Stimulated activated CD8-positive, alpha-beta memory T cell treated with anti-CD3 and anti-CD28 coated beads, Interleukin-4, amount 100 ng/mL, for 4 hours (primary cell): ENCODE measurements around the gene CHMP2A.

Experiments used
- DNase-seq, 2 donors: peaks; one replicate each; pipeline ENCODE4 v3.0.0-alpha.2; 2020; ENCODE audit warnings: low read depth in 2 of 2, low spot score in 1 of 2

Gene CHMP2A

DNA sequence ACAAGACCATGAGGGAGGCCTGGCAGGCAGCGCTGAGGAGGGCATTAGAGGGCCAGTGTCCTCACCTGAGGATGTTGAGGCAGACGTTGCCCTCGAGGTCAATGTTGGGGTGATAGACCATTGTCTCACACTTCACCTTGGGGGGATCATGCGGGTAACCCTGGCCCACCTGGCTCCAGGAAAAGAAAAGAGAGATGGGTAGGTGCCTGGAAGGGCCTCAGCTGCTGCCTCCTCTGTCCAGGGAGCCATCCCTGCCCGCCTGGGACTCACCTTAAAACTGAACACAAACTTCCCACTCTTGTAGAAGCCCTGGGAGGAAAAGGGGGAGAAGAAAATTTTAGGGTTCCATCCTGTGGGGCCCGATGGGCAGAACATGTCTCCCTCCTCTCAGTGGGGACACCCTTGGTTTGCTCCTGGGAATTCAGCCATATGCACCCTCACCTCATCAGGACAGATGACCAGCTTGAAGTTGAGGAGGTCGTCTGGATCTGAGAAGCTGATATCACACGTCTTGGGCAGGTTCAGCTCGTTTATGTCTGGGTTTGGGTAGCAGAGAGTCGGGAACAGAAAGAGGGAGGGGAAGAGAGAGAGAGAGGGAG is 1.8 kb upstream of the CHMP2A start:
- no peak for DNase-seq

DNA sequence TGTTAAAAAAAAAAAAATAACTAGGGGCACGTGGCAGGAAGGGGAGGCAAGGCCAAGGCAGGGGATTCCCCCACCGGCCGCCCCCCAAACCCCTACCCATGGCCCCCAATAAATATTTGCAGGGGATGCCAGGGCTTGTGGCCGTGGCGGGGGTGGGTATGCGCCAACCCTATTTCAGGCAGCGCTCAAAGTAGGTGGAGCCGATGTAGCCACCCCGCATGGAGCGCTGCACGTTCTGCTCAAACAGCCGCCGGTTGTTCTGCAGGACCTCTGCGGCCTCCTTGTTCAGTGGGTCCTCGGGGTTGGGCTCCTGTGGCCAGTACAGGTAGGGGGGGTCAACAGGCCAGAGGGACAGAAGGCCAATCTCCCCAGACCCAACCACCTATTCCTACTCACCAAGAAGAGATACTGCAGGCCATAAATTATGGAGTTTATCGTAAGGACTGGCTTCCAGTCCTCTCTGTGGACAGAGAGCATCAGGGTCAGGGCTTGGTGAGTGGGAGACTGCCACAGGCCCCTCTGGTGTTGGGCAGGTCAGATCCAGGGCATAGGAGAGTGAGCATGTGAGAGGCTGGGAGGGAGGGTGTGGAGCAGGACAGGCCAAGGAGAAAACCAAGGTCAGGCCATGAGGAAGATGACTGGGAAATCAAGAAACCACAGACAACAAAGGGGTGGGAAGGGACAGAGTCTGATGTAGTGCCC is 1.2 kb upstream of the CHMP2A start:
- DNase-seq, result no peak

DNA sequence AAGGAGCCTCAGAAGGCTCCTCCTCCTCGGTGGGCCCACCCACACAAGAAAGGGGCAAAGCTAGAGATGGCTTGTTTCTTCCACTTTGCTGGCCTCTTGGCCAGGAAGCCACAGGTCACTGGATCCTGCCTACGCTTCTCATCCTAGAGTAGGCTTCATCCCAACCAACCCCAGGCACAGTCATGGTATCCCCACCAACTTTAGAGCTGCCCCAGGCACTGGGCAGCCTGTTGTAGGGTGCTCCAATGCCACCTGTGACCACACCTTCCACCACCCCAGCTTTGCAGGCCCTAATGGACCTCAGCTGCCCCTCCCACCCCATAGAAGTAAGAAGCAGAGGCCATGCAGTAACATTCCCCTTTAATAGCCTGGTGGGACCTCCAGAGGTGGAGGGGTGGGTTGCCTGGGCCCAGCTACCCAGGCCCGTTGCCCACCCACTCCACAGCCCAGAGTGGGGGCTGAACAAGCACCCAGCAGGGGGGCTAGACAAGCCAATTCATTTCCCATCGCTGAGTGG is 522 bp upstream of the CHMP2A start:
- DNase-seq, result no peak

DNA sequence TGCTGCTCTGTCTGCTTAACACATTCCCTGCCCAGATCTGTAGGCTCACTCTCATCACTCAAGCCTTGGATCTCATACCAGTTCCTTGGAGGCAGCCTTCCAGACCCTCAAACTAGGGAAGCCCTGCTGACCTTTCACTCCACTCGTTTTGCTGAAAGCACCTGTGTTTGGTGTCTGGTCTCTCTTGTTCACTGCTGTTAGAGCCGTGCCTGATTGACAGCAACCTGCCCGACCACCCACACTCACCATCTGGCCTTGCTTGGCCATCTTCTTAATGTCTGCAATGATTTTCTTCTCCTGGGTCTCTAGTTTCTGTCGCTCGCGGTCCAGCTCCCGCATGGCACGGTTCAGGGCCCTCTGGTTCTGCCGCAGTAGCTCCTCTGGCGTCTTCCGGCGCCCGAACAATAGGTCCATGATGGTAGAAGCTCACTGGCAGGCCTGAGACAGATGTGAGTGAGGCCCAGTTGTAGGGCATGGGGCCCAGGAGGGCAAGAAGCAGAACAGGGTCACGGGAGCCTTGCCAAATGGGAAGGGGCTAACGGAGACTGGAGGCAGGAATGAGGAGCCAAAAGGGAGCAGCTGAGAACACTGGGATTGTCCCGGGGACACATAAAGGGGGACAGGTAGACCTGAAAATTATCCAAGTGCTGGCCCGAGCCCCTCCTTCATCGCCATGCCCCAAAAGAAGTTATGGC is 959 bp downstream of the CHMP2A start:
- DNase-seq, result no peak

DNA sequence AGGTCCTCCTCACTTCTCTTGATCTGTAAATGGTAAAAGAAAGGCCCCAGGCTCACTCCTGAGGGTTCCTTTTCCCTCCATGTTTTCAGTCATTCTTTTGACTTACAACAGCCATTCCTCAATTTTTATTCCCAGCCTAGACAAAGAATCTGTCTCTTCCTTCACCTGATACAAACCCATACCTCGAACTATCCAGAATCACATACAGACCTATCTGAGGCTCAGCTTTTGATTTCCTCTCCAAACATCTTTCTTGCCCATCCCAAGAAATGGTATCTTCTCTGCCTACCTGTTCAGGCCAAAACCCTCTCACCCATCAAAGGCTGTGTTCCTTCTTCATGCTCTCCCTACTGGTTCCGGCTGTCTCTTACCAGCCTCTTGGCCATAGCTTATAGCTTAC is 2.2 kb downstream of the CHMP2A start:
- DNase-seq, result no peak

DNA sequence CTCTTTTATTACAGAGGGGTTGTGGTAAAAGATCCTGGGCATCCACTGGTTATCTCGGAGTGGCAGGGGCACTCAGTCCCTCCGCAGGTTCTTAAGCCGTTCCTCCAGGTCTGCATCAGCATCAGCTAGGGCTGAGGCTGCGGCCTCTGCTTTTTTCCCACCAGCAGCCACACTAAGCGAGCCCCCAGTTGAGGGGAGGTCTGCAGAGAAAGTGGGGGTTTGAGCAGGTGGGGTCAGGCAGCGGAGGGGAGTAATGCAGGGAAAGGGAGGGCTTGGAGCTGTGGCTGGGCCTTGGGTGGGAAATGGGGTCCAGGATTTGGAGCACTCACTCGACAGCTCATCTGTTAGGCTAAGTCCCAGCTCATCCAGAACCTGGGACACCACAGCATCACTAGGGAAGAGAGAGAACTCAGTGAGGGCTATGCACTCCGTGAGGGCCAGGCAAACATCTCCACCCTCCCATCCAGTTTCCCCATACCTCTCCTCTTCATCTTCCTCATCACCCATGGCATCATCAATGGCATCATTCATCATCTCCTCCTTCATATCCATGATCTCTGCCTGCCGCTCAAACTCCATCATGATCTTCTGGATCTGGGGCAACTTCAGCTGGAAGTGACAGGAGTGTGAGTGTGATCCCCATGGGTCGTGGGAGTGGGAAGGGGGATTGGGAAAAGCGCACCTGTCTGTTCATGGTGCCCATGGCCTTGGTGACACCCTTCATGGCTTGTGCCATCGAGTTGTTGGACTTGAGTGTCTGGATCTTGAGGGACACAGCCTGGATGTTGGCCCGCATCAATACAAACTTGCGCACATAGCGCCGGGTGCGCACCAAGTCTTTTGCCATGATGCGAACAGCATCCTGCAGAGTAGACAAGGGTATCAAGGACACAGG is 3.1 kb downstream of the CHMP2A start:
- no peak for DNase-seq

DNA sequence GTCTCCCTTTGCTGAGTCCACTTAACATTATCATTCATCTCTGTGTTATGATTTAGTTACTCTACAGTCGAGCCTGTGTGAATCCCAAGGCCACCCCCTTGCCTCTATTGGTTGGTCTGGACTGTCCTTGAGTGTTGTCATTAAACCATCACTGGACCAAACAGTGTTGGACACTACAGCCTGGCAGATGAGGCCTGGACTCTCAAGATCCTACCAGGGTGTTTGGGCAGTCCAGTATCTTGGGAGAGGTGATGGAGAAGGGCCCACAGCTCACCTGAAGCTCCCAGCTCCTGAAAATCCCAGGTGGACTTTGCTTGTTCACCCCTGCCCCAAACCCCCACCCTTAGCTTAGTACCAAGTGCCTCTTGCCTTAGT is 3.8 kb downstream of the CHMP2A start:
- DNase-seq, result no peak

DNA sequence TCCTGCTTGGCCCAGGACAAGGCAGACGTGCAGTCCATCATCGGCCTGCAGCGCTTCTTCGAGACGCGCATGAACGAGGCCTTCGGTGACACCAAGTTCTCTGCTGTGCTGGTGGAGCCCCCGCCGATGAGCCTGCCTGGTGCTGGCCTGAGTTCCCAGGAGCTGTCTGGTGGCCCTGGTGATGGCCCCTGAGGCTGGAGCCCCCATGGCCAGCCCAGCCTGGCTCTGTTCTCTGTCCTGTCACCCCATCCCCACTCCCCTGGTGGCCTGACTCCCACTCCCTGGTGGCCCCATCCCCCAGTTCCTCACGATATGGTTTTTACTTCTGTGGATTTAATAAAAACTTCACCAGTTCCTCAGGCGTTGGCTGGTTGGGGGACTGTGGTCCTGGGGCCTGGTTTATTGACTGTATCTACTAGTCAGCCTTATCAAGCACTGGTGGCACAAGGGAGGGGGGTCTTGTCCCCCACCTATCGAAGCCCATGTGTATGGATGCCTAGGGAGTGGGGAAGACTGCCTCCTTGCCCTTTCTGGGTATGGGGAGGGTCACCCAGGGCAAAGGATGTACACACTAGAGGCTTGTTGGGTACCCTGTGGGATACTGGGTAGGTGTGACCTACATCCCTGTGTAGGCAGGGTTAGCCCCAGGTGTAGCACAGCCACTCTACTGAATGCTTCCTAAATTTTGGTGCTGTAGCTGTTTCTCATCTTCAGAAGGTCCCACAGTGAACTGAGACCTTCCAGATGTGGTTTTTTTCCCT is 4.4 kb downstream of the CHMP2A start:
- DNase-seq, result no peak

DNA sequence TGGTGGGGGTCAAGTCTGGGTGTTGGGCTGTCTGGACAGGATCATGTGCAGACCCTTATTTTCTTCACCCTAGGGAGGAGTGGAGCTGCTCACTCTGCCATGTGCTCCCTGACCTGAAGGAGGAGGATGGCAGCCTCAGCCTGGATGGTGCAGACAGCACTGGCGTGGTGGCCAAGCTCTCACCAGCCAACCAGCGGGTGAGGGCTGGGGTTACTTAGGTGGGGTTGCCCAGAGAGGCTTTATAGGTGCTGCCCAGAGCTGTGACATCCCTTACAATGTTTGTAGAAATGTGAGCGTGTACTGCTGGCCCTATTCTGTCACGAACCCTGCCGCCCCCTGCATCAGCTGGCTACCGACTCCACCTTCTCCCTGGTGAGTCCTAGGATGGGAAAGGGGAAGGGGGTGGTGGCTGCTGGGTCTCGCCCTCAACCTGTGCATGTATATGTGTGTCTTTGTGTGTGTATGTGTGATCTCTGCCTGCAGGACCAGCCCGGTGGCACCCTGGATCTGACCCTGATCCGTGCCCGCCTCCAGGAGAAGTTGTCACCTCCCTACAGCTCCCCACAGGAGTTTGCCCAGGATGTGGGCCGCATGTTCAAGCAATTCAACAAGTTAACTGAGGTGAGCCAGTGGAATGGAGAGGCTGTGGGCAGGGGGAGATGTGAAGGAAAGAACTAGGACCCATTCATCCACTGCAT is 5.1 kb downstream of the CHMP2A start:
- no peak for DNase-seq

DNA sequence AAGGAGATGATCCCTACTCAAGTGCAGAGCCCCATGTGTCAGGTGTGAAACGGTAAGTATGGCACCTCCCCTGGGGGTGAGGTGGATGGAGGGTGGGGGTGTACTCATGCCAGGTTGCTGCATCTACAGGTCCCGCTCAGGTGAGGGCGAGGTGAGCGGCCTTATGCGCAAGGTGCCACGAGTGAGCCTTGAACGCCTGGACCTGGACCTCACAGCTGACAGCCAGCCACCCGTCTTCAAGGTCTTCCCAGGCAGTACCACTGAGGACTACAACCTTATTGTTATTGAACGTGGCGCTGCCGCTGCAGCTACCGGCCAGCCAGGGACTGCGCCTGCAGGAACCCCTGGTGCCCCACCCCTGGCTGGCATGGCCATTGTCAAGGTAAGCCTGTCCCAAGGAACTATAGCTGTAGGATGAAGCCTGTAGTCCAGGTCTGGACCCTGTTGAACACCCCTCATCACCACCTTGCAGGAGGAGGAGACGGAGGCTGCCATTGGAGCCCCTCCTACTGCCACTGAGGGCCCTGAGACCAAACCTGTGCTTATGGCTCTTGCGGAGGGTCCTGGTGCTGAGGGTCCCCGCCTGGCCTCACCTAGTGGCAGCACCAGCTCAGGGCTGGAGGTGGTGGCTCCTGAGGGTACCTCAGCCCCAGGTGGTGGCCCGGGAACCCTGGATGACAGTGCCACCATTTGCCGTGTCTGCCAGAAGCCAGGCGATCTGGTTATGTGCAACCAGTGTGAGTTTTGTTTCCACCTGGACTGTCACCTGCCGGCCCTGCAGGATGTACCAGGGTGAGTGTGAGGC is 5.8 kb downstream of the CHMP2A start:
- DNase-seq, result no peak

DNA sequence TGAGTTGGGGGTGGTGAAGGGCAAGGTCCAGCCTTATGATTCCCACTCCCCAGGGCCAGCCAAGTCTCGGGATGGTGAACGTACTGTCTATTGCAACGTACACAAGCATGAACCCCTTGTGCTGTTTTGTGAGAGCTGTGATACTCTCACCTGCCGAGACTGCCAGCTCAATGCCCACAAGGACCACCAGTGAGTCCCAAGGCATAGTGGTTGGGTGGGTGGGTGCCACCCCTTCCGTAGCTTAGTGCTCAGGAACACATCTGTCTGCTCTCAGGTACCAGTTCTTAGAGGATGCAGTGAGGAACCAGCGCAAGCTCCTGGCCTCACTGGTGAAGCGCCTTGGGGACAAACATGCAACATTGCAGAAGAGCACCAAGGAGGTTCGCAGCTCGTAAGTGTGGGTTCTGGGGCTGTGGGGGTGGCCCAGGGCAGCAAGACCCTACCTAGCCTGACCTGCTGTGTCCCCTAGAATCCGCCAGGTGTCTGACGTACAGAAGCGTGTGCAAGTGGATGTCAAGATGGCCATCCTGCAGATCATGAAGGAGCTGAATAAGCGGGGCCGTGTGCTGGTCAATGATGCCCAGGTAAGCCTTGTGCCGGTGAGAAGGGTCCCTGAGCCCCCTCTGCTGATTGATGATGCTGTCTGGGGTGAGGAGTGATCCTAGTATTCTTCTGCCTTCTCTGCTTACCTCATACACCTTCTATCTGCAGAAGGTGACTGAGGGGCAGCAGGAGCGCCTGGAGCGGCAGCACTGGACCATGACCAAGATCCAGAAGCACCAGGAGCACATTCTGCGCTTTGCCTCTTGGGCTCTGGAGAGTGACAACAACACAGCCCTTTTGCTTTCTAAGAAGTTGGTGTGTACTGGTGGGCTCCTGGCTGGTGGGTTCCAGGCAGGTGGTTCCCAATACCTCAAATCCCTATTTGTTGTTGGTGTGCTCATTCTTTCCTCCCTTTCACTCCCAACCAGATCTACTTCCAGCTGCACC is 7.3 kb downstream of the CHMP2A start:
- DNase-seq, result no peak

DNA sequence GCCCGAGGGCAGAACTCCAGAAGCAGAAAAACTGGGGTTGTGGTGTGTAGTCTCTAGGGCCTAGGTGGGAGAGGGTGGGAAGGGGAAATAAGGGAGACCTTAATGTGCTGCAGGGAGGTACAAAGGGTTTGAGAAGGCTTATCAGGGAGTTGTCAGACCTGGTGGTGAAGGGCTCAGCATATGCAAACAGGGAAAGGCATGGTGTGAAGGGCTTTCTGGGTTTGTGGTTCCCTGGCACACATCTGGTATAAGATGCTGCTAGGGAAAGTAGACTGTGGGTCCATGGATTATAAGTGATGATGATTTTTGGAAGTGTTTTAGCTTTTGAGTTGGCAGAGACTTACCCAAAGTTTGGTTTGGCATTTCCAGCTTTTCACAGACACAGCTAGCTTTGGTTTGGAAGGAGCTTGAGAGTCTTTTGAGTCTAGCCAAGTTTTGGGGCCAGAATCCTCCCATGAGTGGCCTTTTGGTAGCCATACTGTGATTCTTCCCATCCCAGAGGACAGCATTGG is 8.8 kb downstream of the CHMP2A start:
- no peak for DNase-seq

DNA sequence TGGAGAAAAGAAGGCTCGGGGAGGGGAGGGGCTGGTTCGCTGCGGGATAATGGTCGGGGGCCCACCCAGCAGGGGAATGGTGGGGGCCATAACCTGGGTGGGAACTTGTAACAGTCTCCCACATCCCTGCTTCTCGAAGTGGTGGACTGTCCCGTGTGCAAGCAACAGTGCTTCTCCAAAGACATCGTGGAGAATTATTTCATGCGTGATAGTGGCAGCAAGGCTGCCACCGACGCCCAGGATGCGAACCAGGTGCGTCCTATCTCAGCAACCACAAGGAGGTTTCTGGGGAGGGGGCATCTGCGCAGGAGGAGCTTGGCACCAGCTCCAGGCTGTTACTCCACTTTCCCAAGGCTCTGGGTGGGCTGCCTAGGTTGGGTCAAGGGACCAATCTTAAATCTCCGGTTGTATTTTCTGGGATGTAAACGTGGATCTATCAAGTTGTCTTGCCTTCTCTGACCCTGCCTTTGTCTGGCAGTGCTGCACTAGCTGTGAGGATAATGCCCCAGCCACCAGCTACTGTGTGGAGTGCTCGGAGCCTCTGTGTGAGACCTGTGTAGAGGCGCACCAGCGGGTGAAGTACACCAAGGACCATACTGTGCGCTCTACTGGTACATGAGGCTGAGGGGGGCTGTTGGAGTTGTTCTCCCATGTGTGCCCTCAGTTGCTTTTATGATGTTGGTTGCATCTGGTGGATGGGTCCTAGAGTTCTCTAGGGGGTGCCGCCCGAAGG is 9.5 kb downstream of the CHMP2A start:
- DNase-seq, result no peak

DNA sequence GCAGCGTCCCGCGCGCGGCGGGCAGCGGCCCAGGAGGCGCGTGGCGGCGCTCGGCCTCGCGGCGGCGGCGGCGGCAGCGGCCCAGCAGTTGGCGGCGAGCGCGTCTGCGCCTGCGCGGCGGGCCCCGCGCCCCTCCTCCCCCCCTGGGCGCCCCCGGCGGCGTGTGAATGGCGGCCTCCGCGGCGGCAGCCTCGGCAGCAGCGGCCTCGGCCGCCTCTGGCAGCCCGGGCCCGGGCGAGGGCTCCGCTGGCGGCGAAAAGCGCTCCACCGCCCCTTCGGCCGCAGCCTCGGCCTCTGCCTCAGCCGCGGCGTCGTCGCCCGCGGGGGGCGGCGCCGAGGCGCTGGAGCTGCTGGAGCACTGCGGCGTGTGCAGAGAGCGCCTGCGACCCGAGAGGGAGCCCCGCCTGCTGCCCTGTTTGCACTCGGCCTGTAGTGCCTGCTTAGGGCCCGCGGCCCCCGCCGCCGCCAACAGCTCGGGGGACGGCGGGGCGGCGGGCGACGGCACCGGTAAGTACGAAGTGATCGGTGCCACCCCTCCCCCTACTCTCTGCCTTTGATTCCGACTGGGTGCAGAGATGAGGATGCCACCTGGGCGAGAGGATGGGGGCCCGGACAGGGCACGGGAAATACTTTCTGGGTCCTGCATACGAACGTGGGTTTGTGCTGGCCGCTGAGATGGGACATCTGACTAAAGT is 10.2 kb downstream of the CHMP2A start:
- peak in 1 of 2 donors; percentile 54 for DNase-seq

DNA sequence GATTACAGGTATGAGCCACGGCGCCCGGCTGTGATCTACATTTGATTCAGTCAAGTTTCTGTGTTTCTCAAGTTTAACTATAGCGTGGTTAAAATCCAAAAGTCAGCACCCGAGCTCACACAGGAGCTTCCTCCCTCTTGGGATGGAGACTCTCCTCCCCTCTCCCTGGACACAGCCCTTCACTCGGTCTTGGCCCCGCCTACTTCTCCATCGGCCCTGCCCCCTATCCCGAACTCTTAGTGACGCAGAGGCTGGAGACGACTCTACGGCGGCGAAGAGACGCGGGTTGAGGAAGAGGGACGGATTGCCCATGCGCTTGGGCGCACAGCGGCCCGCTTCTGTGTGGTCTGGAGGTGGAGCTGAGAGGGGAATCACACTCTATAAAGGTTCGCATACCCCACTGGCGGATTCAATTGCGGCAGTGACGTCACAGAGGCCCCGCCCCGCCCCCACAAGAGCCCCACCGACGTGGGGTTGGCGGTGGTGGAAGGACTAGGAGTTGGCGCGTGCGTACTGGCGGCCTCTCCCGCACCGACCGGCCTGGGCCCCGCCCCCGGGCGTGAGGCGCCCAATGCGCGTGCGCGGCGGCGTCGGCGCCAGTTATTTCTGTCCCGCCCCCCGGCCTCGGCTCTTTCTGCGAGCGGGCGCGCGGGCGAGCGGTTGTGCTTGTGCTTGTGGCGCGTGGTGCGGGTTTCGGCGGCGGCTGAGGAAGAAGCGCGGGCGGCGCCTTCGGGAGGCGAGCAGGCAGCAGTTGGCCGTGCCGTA is 10.9 kb downstream of the CHMP2A start, which contains the start of gene TRIM28:
TSS of gene TRIM28 (plus strand) at position 239 of the 765 bp plus-strand sequence. CDS start 694 bp downstream, outside the sequence.
- peak; percentile 100 for DNase-seq
